ENCODE results near the gene CBX2.

DNA sequence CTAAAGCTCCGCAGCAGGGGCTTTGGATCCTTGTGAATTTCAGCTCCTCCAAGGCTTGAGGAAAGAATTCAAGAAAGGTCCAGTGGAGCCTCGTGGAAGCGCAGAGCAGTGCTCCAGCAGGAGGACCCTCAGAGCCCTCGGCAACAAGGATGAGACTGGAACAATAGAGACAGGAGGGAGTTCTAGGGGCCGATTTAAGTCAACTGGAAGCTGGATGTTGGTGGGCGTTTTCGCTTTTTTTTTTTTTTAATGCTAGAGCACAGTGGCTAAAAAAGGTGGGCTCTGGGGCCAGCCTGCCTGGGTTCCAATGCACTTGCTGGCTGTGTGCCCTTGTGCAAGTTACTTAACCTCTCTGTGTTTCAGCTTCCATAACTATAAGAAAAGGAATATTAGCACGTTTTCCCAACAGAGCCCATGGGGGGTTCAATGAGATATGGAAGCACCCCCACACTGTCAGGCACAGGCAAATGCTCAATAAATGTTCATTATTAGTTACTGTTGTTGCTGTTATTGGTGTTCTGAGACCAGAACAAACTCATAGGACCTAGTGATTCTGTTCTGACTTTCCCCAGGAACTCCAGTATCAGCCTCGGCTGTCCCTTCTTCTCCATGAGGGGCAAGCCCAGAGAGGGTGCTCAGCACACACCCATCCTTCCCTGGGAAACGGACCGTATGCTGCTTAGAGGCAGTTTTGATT is 24.2 kb downstream of the CBX2 start:
- peak; percentile 90 for TF ChIP-seq EZH2phosphoT487 (IDR thresholded peaks at IDR 0.05)
- TF ChIP-seq CTCF (IDR thresholded peaks at IDR 0.05): no peak
